ENCODE data around the gene MAML2. TPM values are rescaled to one million over a fixed set of nuclear protein-coding genes. Genes with fewer than 3 reads are reported as not detected.

MAML2 gene
- total and polyA plus RNA-seq, 2 of the 13 experiments (the other 11 are each of a cell fraction or from before 2014, with no cell fraction given), result 2.3 to 25.9 TPM

GRCh38 chr11:96338910-96339705, 3.9 kb downstream of the MAML2 start (continued):
- no peak for TF ChIP-seq ZNF558 (CRISPR knock-in tag; IDR thresholded peaks at IDR 0.05; ENCODE audit: borderline replicate concordance)
- TF ChIP-seq RCOR2 (CRISPR knock-in tag; IDR thresholded peaks at IDR 0.05), result 0 out of 2 replicates have a peak, but pooled peaks have one; percentile 22
- no peak for TF ChIP-seq ZNF280B (CRISPR knock-in tag; IDR thresholded peaks at IDR 0.05; ENCODE audit: borderline replicate concordance)
- no peak for TF ChIP-seq ZNF724P (CRISPR knock-in tag; IDR thresholded peaks at IDR 0.05; ENCODE audit: borderline replicate concordance)
- TF ChIP-seq HINFP (CRISPR knock-in tag; IDR thresholded peaks at IDR 0.05; ENCODE audit: low read depth), result no peak
- no peak for TF ChIP-seq PRMT3 (CRISPR knock-in tag; IDR thresholded peaks at IDR 0.05; ENCODE audit: borderline replicate concordance, low read depth)
- 0 out of 2 replicates have a peak, but pooled peaks have one; percentile 18 for TF ChIP-seq ZNF121 (CRISPR knock-in tag; IDR thresholded peaks at IDR 0.05)
- TF ChIP-seq SMC3 (IDR thresholded peaks at IDR 0.05; ENCODE audit: low read length), result no peak
- peak; percentile 53; the same call in 1 of the 2 replicates for TF ChIP-seq UBTF (CRISPR knock-in tag; IDR thresholded peaks at IDR 0.05)
- no peak for TF ChIP-seq MIER3 (CRISPR knock-in tag; IDR thresholded peaks at IDR 0.05; ENCODE audit: borderline replicate concordance)
- TF ChIP-seq PREB (CRISPR knock-in tag; IDR thresholded peaks at IDR 0.05), result no peak
- no peak for TF ChIP-seq MTA3 (CRISPR knock-in tag; IDR thresholded peaks at IDR 0.05)
- peak; percentile 21; the same call in 1 of the 2 replicates for TF ChIP-seq ZGPAT (CRISPR knock-in tag; IDR thresholded peaks at IDR 0.05)
- no peak for TF ChIP-seq HNRNPUL1 (IDR thresholded peaks at IDR 0.05; ENCODE audit: low read depth, low read length)
- no peak; the same call in none of the 2 replicates for TF ChIP-seq SAP130 (CRISPR knock-in tag; IDR thresholded peaks at IDR 0.05; ENCODE audit: low read depth)
- no peak for TF ChIP-seq MED8 (CRISPR knock-in tag; IDR thresholded peaks at IDR 0.05; ENCODE audit: insufficient replicate concordance)
- no peak for TF ChIP-seq NR0B2 (CRISPR knock-in tag; IDR thresholded peaks at IDR 0.05)
- TF ChIP-seq ATF7-NPFF (CRISPR knock-in tag; IDR thresholded peaks at IDR 0.05; ENCODE audit: low read depth), result no peak
- peak; percentile 60; the same call in 1 of the 2 replicates for TF ChIP-seq ZBTB20 (CRISPR knock-in tag; IDR thresholded peaks at IDR 0.05; ENCODE audit: borderline replicate concordance, low read depth)
- no peak for TF ChIP-seq HNRNPL (IDR thresholded peaks at IDR 0.05; ENCODE audit: low read depth, low read length)
